Fibroblast of the aortic adventitia (primary cell): ENCODE data around the gene SLC26A4. TPM values are rescaled to one million over a fixed set of nuclear protein-coding genes. Genes with fewer than 3 reads are reported as not detected.

Source experiments
- DNase-seq: peaks from one replicate; pipeline ENCODE4 v3.0.0-alpha.2; 2010; ENCODE audit warnings: low read depth
- H3K4me3 ChIP-seq: 2 replicates; pipeline ENCODE4 v1.5.1; 2011; ENCODE audit warnings: low read depth, mild to moderate bottlenecking, control low read depth, low read length, moderate library complexity
- CTCF ChIP-seq: IDR thresholded peaks from 2 replicates; pipeline ENCODE4 v1.5.1; 2011; ENCODE audit warnings: mild to moderate bottlenecking, low read length, control low read depth, inconsistent platforms; ENCODE audit not compliant: insufficient read depth
- small RNA-seq: library from RNA; depleted of rRNA; stranded (forward); fragments of <200 nt; gene quantifications from one replicate; pipeline ENCODE3, GENCODE V24; 2012
- total RNA-seq: library from RNA; depleted of rRNA; stranded (reverse); fragments of >200 nt; gene quantifications from 2 replicates; pipeline ENCODE4 v1.2.3, GENCODE V29; 2012; ENCODE audit warnings: low replicate concordance

SLC26A4 gene
- total RNA-seq, 1 donor, result 1.8 TPM

GRCh38 chr7:107751113-107751512 is 90.5 kb downstream of the SLC26A4 start:
- H3K4me3 ChIP-seq, result no peak overlapping the region
- no peak for TF ChIP-seq CTCF
- no peak for DNase-seq

- DNase-seq, result no peak
- H3K4me3 ChIP-seq, result no peak overlapping the region
- TF ChIP-seq CTCF, result peak; percentile 24
These were observed 94.0 kb downstream of the SLC26A4 start for GRCh38 chr7:107754642-107755041.

- no peak overlapping the region for H3K4me3 ChIP-seq
- no peak for TF ChIP-seq CTCF
These were observed 98.0 kb downstream of the SLC26A4 start for GRCh38 chr7:107758667-107759066.

GRCh38 chr7:107767391-107767790 is 106.8 kb downstream of the SLC26A4 start:
- no peak overlapping the region for H3K4me3 ChIP-seq
- TF ChIP-seq CTCF, result no peak
- DNase-seq, result no peak

More at GRCh38 chr7:107758667-107759066, 98.0 kb downstream of the SLC26A4 start:
- no peak for DNase-seq

Small RNAs within 50 kb of the gene (small RNA-seq; reads per million reads assigned to genes)
- not detected for gene BANF1P5

Other genes starting within 250 kb of the SLC26A4 start
- not detected in 2 replicates for gene GPR22, start 190.8 kb upstream of the SLC26A4 start, total RNA-seq
- gene COG5, start 96.9 kb upstream of the SLC26A4 start, total RNA-seq, result 53.1 and 53.8 TPM in 2 replicates
- 8.5 and 9.3 TPM in 2 replicates for gene DUS4L, start 96.9 kb upstream of the SLC26A4 start, total RNA-seq
- 92.6 and 187 TPM in 2 replicates for gene BCAP29, start 80.6 kb upstream of the SLC26A4 start, total RNA-seq
- 32.0 and 32.6 TPM in 2 replicates for gene CBLL1, start 83.3 kb downstream of the SLC26A4 start, total RNA-seq
- gene SLC26A3, start 142.4 kb downstream of the SLC26A4 start, total RNA-seq, result not detected in 2 replicates
- 71.9 and 85.7 TPM in 2 replicates for gene DLD, start 230.4 kb downstream of the SLC26A4 start, total RNA-seq